ENCODE data around the gene BTF3.
"Not testable (repeated sequence)": the region's sequence is repeated elsewhere in the genome, so short reads cannot be mapped to it uniquely, and the experiment has no call there.

Gene BTF3

GRCh38 chr5:73498057-73498992, at the start of gene BTF3:
Gene BTF3 (plus strand): TSS chr5:73498442. CDS start chr5:73498668, 226 bp downstream.
- DNase-seq = peak; percentile 95

- DNase-seq = peak; percentile 45
These were observed 49.6 kb upstream of the BTF3 start, which contains the start of gene FOXD1 for GRCh38 chr5:73448463-73449136. Gene FOXD1 (minus strand): TSS chr5:73448777. CDS start chr5:73448362, 415 bp downstream.

GRCh38 chr5:73450137-73450536, 48.1 kb upstream of the BTF3 start:
- no peak for DNase-seq

- no peak for DNase-seq
These were observed 47.5 kb upstream of the BTF3 start for GRCh38 chr5:73450672-73451223.

GRCh38 chr5:73451224-73452130, 46.8 kb upstream of the BTF3 start:
- peak; percentile 73 for DNase-seq

GRCh38 chr5:73452215-73452614, 46.0 kb upstream of the BTF3 start:
- no peak for DNase-seq

GRCh38 chr5:73454379-73455036, 43.7 kb upstream of the BTF3 start:
- no peak for DNase-seq

- DNase-seq = not testable (repeated sequence)
These were observed 41.8 kb upstream of the BTF3 start for GRCh38 chr5:73456462-73456861.

GRCh38 chr5:73459366-73459765, 38.9 kb upstream of the BTF3 start:
- no peak for DNase-seq

GRCh38 chr5:73460133-73460532, 38.1 kb upstream of the BTF3 start:
- DNase-seq = no peak

GRCh38 chr5:73464016-73464745, 34.1 kb upstream of the BTF3 start:
- no peak for DNase-seq

GRCh38 chr5:73468638-73469037, 29.6 kb upstream of the BTF3 start:
- DNase-seq = not testable (repeated sequence)

GRCh38 chr5:73469878-73470277, 28.4 kb upstream of the BTF3 start:
- DNase-seq = no peak

GRCh38 chr5:73471654-73472053, 26.6 kb upstream of the BTF3 start:
- DNase-seq = no peak

- DNase-seq = no peak
These were observed 26.1 kb upstream of the BTF3 start for GRCh38 chr5:73472116-73472515.

GRCh38 chr5:73480500-73480899, 17.7 kb upstream of the BTF3 start:
- DNase-seq = no peak

GRCh38 chr5:73482383-73483136, 15.7 kb upstream of the BTF3 start:
- DNase-seq = no peak

- no peak for DNase-seq
These were observed 14.6 kb upstream of the BTF3 start for GRCh38 chr5:73483676-73484075.

- no peak for DNase-seq
These were observed 13.7 kb upstream of the BTF3 start for GRCh38 chr5:73484511-73484910.

- no peak for DNase-seq
These were observed 12.5 kb upstream of the BTF3 start for GRCh38 chr5:73485715-73486114.
